ENCODE data around the gene SHOX. TPM values are rescaled to one million over a fixed set of nuclear protein-coding genes. Genes with fewer than 3 reads are reported as not detected.
"Not testable (repeated sequence)": the region's sequence is repeated elsewhere in the genome, so short reads cannot be mapped to it uniquely, and the experiment has no call there.

Gene SHOX
- total and polyA plus RNA-seq, 2 experiments from 2014 or later = not detected

GRCh38 chrX:619812-620531 lies 10.6 kb upstream of the SHOX start:
- Histone ChIP-seq H3K4me1 (ENCODE audit: insufficient read depth) (no peaks in the 10 kb centered on the region), H3K27me3 (replicated peaks; ENCODE audit: insufficient read depth) (no peaks in the 10 kb centered on the region), H2AFZ (no peak overlapping the region), H3F3A (ENCODE audit: insufficient read depth) (no peaks in the 10 kb centered on the region), H3K79me2 (ENCODE audit: insufficient read depth) (no peaks in the 10 kb centered on the region), H3K9me2 (ENCODE audit: insufficient read depth) (no peaks in the 10 kb centered on the region), H3K9ac (no peak overlapping the region), H3K9me3 (ENCODE audit: low read depth) (no peaks in the 10 kb centered on the region), H3K4me2 (ENCODE audit: unreplicated experiment) (no peak overlapping the region), H3K4me3 (no peak overlapping the region), H3K27ac (no peak overlapping the region), H4K20me1 (ENCODE audit: insufficient read depth) (no peaks in the 10 kb centered on the region), H3K36me3 (ENCODE audit: low read depth) (no peaks in the 10 kb centered on the region)
- TF ChIP-seq EZH2phosphoT487 (IDR thresholded peaks at IDR 0.05; ENCODE audit: insufficient read depth, low read depth) (no peak), EZH2 (IDR thresholded peaks at IDR 0.05; ENCODE audit: insufficient read depth, poor library complexity, severe bottlenecking) (no peak)
- in situ Hi-C loops (cut with MboI) = no loop called here
- DNase-seq = no peak
- 23 to 25% methylated on average over 45 to 48 of the region's 48 CpGs for WGBS, 2 experiments (ENCODE audit: low coverage in 1 of 2, low lambda C conversion rate in 2 of 2, missing lambda C conversion rate in 2 of 2)

GRCh38 chrX:621705-622503 lies 8.7 kb upstream of the SHOX start:
- 26 to 38% methylated on average over 10 to 11 of the region's 11 CpGs for WGBS, 2 experiments (ENCODE audit: low coverage in 1 of 2, low lambda C conversion rate in 2 of 2, missing lambda C conversion rate in 2 of 2)
- DNase-seq = no peak

GRCh38 chrX:622802-623201 lies 7.8 kb upstream of the SHOX start:
- H3K4me1 ChIP-seq (ENCODE audit: insufficient read depth); DNase-seq; H3K27me3 ChIP-seq (replicated peaks; ENCODE audit: insufficient read depth); H3F3A ChIP-seq (ENCODE audit: insufficient read depth); H3K79me2 ChIP-seq (ENCODE audit: insufficient read depth); H3K27ac ChIP-seq; in situ Hi-C loops (cut with MboI); H4K20me1 ChIP-seq (ENCODE audit: insufficient read depth); H3K36me3 ChIP-seq (ENCODE audit: low read depth); H3K9ac ChIP-seq; H3K4me3 ChIP-seq; H3K4me2 ChIP-seq (ENCODE audit: unreplicated experiment); H3K9me3 ChIP-seq (ENCODE audit: low read depth); H2AFZ ChIP-seq; H3K9me2 ChIP-seq (ENCODE audit: insufficient read depth): not testable (repeated sequence)
- WGBS, 2 experiments (ENCODE audit: low coverage in 1 of 2, low lambda C conversion rate in 2 of 2, missing lambda C conversion rate in 2 of 2) = 26 to 84% methylated on average over 2 to 3 of the region's 3 CpGs

More at GRCh38 chrX:621705-622503, 8.7 kb upstream of the SHOX start:
- no peaks in the 10 kb centered on the region for H3K4me1 ChIP-seq (ENCODE audit: insufficient read depth)
- H3F3A ChIP-seq (ENCODE audit: insufficient read depth) = no peaks in the 10 kb centered on the region
- TF ChIP-seq EZH2 (IDR thresholded peaks at IDR 0.05; ENCODE audit: insufficient read depth, poor library complexity, severe bottlenecking) = no peak
- TF ChIP-seq EZH2phosphoT487 (IDR thresholded peaks at IDR 0.05; ENCODE audit: insufficient read depth, low read depth) = no peak
- in situ Hi-C loops (cut with MboI) = no loop called here
- no peaks in the 10 kb centered on the region for H3K27me3 ChIP-seq (replicated peaks; ENCODE audit: insufficient read depth)
- H3K36me3 ChIP-seq (ENCODE audit: low read depth) = no peaks in the 10 kb centered on the region
- no peaks in the 10 kb centered on the region for H3K9me3 ChIP-seq (ENCODE audit: low read depth)
- no peak overlapping the region for H2AFZ ChIP-seq
- H3K27ac ChIP-seq = no peak overlapping the region
- no peak overlapping the region for H3K4me3 ChIP-seq
- H3K4me2 ChIP-seq (ENCODE audit: unreplicated experiment) = no peak overlapping the region
- no peaks in the 10 kb centered on the region for H3K79me2 ChIP-seq (ENCODE audit: insufficient read depth)
- no peaks in the 10 kb centered on the region for H4K20me1 ChIP-seq (ENCODE audit: insufficient read depth)
- no peak overlapping the region for H3K9ac ChIP-seq
- H3K9me2 ChIP-seq (ENCODE audit: insufficient read depth) = no peaks in the 10 kb centered on the region

GRCh38 chrX:623268-623598 lies 7.4 kb upstream of the SHOX start:
- no peaks in the 10 kb centered on the region for H3K4me1 ChIP-seq (ENCODE audit: insufficient read depth)
- no peaks in the 10 kb centered on the region for H4K20me1 ChIP-seq (ENCODE audit: insufficient read depth)
- H2AFZ ChIP-seq = no peak overlapping the region
- H3K79me2 ChIP-seq (ENCODE audit: insufficient read depth) = no peaks in the 10 kb centered on the region
- no peak for DNase-seq
- H3K9me3 ChIP-seq (ENCODE audit: low read depth) = no peaks in the 10 kb centered on the region
- no peak overlapping the region for H3K4me2 ChIP-seq (ENCODE audit: unreplicated experiment)
- in situ Hi-C loops (cut with MboI) = no loop called here
- no peaks in the 10 kb centered on the region for H3K36me3 ChIP-seq (ENCODE audit: low read depth)
- H3K9ac ChIP-seq = no peak overlapping the region
- no peak for TF ChIP-seq EZH2phosphoT487 (IDR thresholded peaks at IDR 0.05; ENCODE audit: insufficient read depth, low read depth)
- no peak for TF ChIP-seq EZH2 (IDR thresholded peaks at IDR 0.05; ENCODE audit: insufficient read depth, poor library complexity, severe bottlenecking)
- H3K4me3 ChIP-seq = no peak overlapping the region
- 22 to 24% methylated on average over 6 of the region's 6 CpGs for WGBS, 2 experiments (ENCODE audit: low coverage in 1 of 2, low lambda C conversion rate in 2 of 2, missing lambda C conversion rate in 2 of 2)
- H3K9me2 ChIP-seq (ENCODE audit: insufficient read depth) = no peaks in the 10 kb centered on the region
- H3K27me3 ChIP-seq (replicated peaks; ENCODE audit: insufficient read depth) = no peaks in the 10 kb centered on the region
- H3K27ac ChIP-seq = no peak overlapping the region
- H3F3A ChIP-seq (ENCODE audit: insufficient read depth) = no peaks in the 10 kb centered on the region
